Hepatocyte (in vitro differentiated cells): ENCODE measurements around the gene ARSK. TPM values are rescaled to one million over a fixed set of nuclear protein-coding genes. Genes with fewer than 3 reads are reported as not detected.

Source experiments
- DNase-seq: peaks from one replicate; pipeline ENCODE4 v3.0.0-alpha.2; 2016; ENCODE audit warnings: low spot score
- H2AFZ ChIP-seq: fragments of 200-600 bp; sonication (generic); 2 replicates; pipeline ENCODE4 v1.6.0; 2016; ENCODE audit warnings: antibody characterized with exemption, mild to moderate bottlenecking
- H3K27ac ChIP-seq: fragments of 200-600 bp; sonication (generic); 2 replicates; pipeline ENCODE4 v1.5.1; 2016; ENCODE audit warnings: mild to moderate bottlenecking
- H3K27me3 ChIP-seq: fragments of 200-600 bp; sonication (generic); 2 replicates; pipeline ENCODE4 v1.6.1; 2016
- H3K36me3 ChIP-seq: fragments of 200-600 bp; sonication (generic); replicated peaks from 2 replicates; pipeline ENCODE4 v1.5.1; 2016; ENCODE audit warnings: low read depth; ENCODE audit not compliant: insufficient read depth
- H3K4me1 ChIP-seq: fragments of 200-600 bp; sonication (generic); 2 replicates; pipeline ENCODE4 v1.5.1; 2016; ENCODE audit warnings: mild to moderate bottlenecking, moderate library complexity; ENCODE audit not compliant: insufficient read depth
- H3K4me2 ChIP-seq: fragments of 200-600 bp; sonication (generic); 2 replicates; pipeline ENCODE4 v1.6.0; 2016
- H3K4me3 ChIP-seq: fragments of 200-600 bp; sonication (generic); 2 replicates; pipeline ENCODE4 v1.5.1; 2016; ENCODE audit warnings: mild to moderate bottlenecking
- H3K79me2 ChIP-seq: fragments of 200-600 bp; sonication (generic); 2 replicates; pipeline ENCODE4 v1.6.0; 2017; ENCODE audit warnings: mild to moderate bottlenecking
- H3K9me2 ChIP-seq: fragments of 200-600 bp; sonication (generic); replicated peaks from 2 replicates; pipeline ENCODE4 v1.6.0; 2017; ENCODE audit warnings: mild to moderate bottlenecking; ENCODE audit not compliant: insufficient read depth
- H3K9me3 ChIP-seq: fragments of 200-600 bp; sonication (generic); 2 replicates; pipeline ENCODE4 v1.5.1; 2016; ENCODE audit warnings: low read depth, mild to moderate bottlenecking
- H4K20me1 ChIP-seq: fragments of 200-600 bp; sonication (generic); 2 replicates; pipeline ENCODE4 v1.6.0; 2016; ENCODE audit warnings: mild to moderate bottlenecking; ENCODE audit not compliant: insufficient read depth, poor library complexity, severe bottlenecking
- CTCF ChIP-seq: fragments of 200-600 bp; sonication (generic); IDR thresholded peaks from 2 replicates; pipeline ENCODE4 v1.5.1; 2016; ENCODE audit warnings: antibody characterized with exemption, mild to moderate bottlenecking; ENCODE audit not compliant: poor library complexity
- EZH2 ChIP-seq: fragments of 200-600 bp; sonication (generic); IDR thresholded peaks from 2 replicates; pipeline ENCODE4 v1.6.1; 2016; ENCODE audit warnings: antibody characterized with exemption, mild to moderate bottlenecking, borderline replicate concordance
- EZH2phosphoT487 ChIP-seq: fragments of 200-600 bp; sonication (generic); IDR thresholded peaks from one replicate; pipeline ENCODE4 v1.6.1; 2018; ENCODE audit warnings: antibody characterized with exemption, mild to moderate bottlenecking, low read depth, moderate library complexity; ENCODE audit not compliant: unreplicated experiment, severe bottlenecking
- WGBS: methylation state at CpG from one replicate; pipeline ENCODE4 v1.1.6; 2016; ENCODE audit warnings: low lambda C conversion rate; ENCODE audit errors: missing lambda C conversion rate; 5-methylcytosine and 5-hydroxymethylcytosine counted together
- polyA plus RNA-seq: library from polyadenylated mRNA; unstranded; fragments of >200 nt; fragmentation: Nextera tagmentation; extraction: Ambion mirVana; gene quantifications from 2 replicates; pipeline ENCODE4 v1.2.1, GENCODE V29; 2016
- total RNA-seq: library from RNA; depleted of rRNA; stranded (reverse); fragments of >200 nt; gene quantifications from 2 replicates; pipeline ENCODE4 v1.2.3, GENCODE V29; 2014

Gene ARSK
- total and polyA plus RNA-seq, 2 experiments from 2014 or later: 12.8 to 15.1 TPM

GRCh38 chr5:95619096-95619495 is 64.2 kb downstream of the ARSK start:
- H3K27me3 ChIP-seq: peaks cover 45% of the 10 kb centered on the region
- no peak overlapping the region for H3K4me3 ChIP-seq
- no peaks in the 10 kb centered on the region for H3K79me2 ChIP-seq
- H3K9me3 ChIP-seq: no peaks in the 10 kb centered on the region
- no peak overlapping the region for H3K27ac ChIP-seq
- DNase-seq: no peak
- no peaks in the 10 kb centered on the region for H3K36me3 ChIP-seq
- peaks cover 18% of the 10 kb centered on the region for H3K4me1 ChIP-seq
- 91% methylated on average over 4 of the region's 4 CpGs for WGBS
- H3K4me2 ChIP-seq: peak overlapping the region; percentile 99
- no peak overlapping the region for H2AFZ ChIP-seq
- no peak for TF ChIP-seq EZH2phosphoT487
- no peak for TF ChIP-seq CTCF
- TF ChIP-seq EZH2: no peak
- no peaks in the 10 kb centered on the region for H3K9me2 ChIP-seq
- H4K20me1 ChIP-seq: no peaks in the 10 kb centered on the region

DNA sequence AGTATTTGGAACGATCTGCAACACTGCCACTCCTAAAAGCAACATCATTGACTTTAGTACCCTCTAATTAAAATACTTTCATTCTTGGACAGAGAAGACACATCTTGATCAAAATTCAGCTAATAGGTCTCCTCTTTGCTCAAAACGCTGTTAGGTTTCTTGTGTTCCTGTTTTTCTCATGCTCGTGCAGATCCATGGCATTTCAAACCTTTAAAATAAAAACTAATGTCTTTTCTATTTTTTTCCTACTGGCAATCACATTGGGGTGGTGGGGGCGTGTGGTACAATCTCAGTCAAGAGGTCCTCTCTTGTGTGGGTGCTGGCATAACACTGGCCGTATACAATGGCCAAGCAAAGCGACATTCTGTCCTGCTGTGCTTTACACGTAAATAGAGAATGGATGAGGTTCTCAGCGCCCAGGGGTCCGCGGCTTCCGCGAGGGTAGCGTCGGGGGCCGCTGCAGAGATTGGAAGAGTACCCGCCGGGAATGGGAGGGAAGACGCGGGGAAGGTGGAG is 64.7 kb downstream of the ARSK start:
- H3K9me3 ChIP-seq: no peaks in the 10 kb centered on the region
- TF ChIP-seq EZH2phosphoT487 (no peak), EZH2 (peak; percentile 89)
- no peaks in the 10 kb centered on the region for H3K36me3 ChIP-seq
- H3K27ac ChIP-seq: no peak overlapping the region
- H3K9me2 ChIP-seq: no peaks in the 10 kb centered on the region
- WGBS: 15% methylated on average over 19 of the region's 19 CpGs
- H2AFZ ChIP-seq: peak overlapping the region; percentile 92
- H3K27me3 ChIP-seq: peaks cover 45% of the 10 kb centered on the region
- no peak for DNase-seq
- peak overlapping the region; percentile 99 for H3K4me2 ChIP-seq
- H3K79me2 ChIP-seq: no peaks in the 10 kb centered on the region
- peak overlapping the region; percentile 65 for H3K4me3 ChIP-seq
- H3K4me1 ChIP-seq: peaks cover 18% of the 10 kb centered on the region
- H4K20me1 ChIP-seq: no peaks in the 10 kb centered on the region

DNA sequence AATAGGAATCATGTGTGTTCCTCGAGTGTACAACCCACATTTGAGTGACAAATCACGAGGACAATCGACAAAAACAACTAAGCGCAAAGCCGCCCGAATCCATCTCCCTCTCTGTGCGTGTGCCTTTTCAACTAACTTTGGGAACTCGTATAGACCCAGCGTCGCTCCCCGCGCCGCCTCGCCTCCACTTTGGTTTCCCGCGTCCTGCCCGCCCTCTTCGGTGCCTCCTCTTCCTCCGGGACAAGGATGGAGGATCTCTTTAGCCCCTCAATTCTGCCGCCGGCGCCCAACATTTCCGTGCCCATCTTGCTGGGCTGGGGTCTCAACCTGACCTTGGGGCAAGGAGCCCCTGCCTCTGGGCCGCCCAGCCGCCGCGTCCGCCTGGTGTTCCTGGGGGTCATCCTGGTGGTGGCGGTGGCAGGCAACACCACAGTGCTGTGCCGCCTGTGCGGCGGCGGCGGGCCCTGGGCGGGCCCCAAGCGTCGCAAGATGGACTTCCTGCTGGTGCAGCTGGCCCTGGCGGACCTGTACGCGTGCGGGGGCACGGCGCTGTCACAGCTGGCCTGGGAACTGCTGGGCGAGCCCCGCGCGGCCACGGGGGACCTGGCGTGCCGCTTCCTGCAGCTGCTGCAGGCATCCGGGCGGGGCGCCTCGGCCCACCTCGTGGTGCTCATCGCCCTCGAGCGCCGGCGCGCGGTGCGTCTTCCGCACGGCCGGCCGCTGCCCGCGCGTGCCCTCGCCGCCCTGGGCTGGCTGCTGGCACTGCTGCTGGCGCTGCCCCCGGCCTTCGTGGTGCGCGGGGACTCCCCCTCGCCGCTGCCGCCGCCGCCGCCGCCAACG is 65.3 kb downstream of the ARSK start, which contains the start of gene GPR150:
GPR150 (plus strand) TSS at position 58 of the 840 bp plus-strand sequence; CDS start at position 247, 189 bp downstream.
- peak within 1 kb of the TSS; percentile 65 for H3K4me3 ChIP-seq
- peaks cover 18% of the 10 kb centered on the region for H3K4me1 ChIP-seq
- no peaks in the 10 kb centered on the region for H3K36me3 ChIP-seq
- H3K4me2 ChIP-seq: peak within 1 kb of the TSS; percentile 99
- TF ChIP-seq EZH2phosphoT487: no peak
- peak; percentile 83 for TF ChIP-seq EZH2
- TF ChIP-seq CTCF: peak; percentile 3
- H3K27ac ChIP-seq: no peak within 1 kb of the TSS
- peak; percentile 77 for DNase-seq
- no peaks in the 10 kb centered on the region for H4K20me1 ChIP-seq
- no peaks in the 10 kb centered on the region for H3K9me2 ChIP-seq
- H2AFZ ChIP-seq: peak within 1 kb of the TSS; percentile 92
- H3K27me3 ChIP-seq: peaks cover 48% of the 10 kb centered on the region
- H3K9me3 ChIP-seq: no peaks in the 10 kb centered on the region
- no peaks in the 10 kb centered on the region for H3K79me2 ChIP-seq
- 2% methylated on average over 70 of the region's 85 CpGs for WGBS
